H9 (cell line): Measurements from ENCODE around the gene BOD1. TPM values are rescaled to one million over a fixed set of nuclear protein-coding genes. Genes with fewer than 3 reads are reported as not detected.

ENCODE experiments used
- DNase-seq: peaks from one replicate; pipeline ENCODE4 v3.0.0-alpha.2; 2017
- H2AFZ ChIP-seq: one replicate; pipeline ENCODE4 v1.6.1; 2013; ENCODE audit warnings: mild to moderate bottlenecking, low read length, control low read depth, moderate library complexity
- H2AK5ac ChIP-seq: 2 replicates; pipeline ENCODE4 v1.6.1; 2013; ENCODE audit warnings: low read length, control low read depth, mixed read lengths; ENCODE audit not compliant: insufficient read length
- H2BK120ac ChIP-seq: one replicate; pipeline ENCODE4 v1.6.1; 2013; ENCODE audit warnings: low read depth, mild to moderate bottlenecking, low read length, control low read depth, inconsistent platforms; ENCODE audit not compliant: poor library complexity, severe bottlenecking
- H2BK12ac ChIP-seq: 2 replicates; pipeline ENCODE4 v1.6.1; 2013; ENCODE audit warnings: low read length, control low read depth, mixed read lengths, low read depth; ENCODE audit not compliant: insufficient read length
- H2BK15ac ChIP-seq: 2 replicates; pipeline ENCODE4 v1.6.1; 2013; ENCODE audit warnings: low read depth, low read length, control low read depth
- H2BK20ac ChIP-seq: one replicate; pipeline ENCODE4 v1.6.1; 2013; ENCODE audit warnings: low read depth, mild to moderate bottlenecking, low read length, control low read depth, inconsistent platforms; ENCODE audit not compliant: poor library complexity, severe bottlenecking
- H2BK5ac ChIP-seq: 2 replicates; pipeline ENCODE4 v1.6.1; 2013; ENCODE audit warnings: low read length, control low read depth, mixed read lengths; ENCODE audit not compliant: insufficient read length
- H3K14ac ChIP-seq: 2 replicates; pipeline ENCODE4 v1.6.1; 2013; ENCODE audit warnings: low read length, control low read depth; ENCODE audit not compliant: insufficient read depth
- H3K18ac ChIP-seq: 2 replicates; pipeline ENCODE4 v1.6.1; 2013; ENCODE audit warnings: low read depth, mild to moderate bottlenecking, mixed read lengths, low read length, control low read depth; ENCODE audit not compliant: insufficient read length
- H3K23ac ChIP-seq: 2 replicates; pipeline ENCODE4 v1.6.1; 2013; ENCODE audit warnings: low read length, control low read depth, mixed read lengths, low read depth; ENCODE audit not compliant: insufficient read length
- H3K23me2 ChIP-seq: 2 replicates; pipeline ENCODE4 v1.6.1; 2013; ENCODE audit warnings: low read depth, mild to moderate bottlenecking, mixed read lengths, low read length, control low read depth; ENCODE audit not compliant: insufficient read length, poor library complexity, severe bottlenecking
- H3K27ac ChIP-seq: 2 replicates; pipeline ENCODE4 v1.5.1; 2013; ENCODE audit warnings: low read length, control low read depth, mixed read lengths, low read depth; ENCODE audit not compliant: insufficient read length
- H3K27me3 ChIP-seq: 2 replicates; pipeline ENCODE4 v1.6.1; 2013; ENCODE audit warnings: low read length, control low read depth, inconsistent platforms; ENCODE audit not compliant: insufficient read depth
- H3K4ac ChIP-seq: 2 replicates; pipeline ENCODE4 v1.6.1; 2013; ENCODE audit warnings: low read depth, mild to moderate bottlenecking, control low read depth, inconsistent platforms, low read length, moderate library complexity
- H3K4me1 ChIP-seq: 2 replicates; pipeline ENCODE4 v1.6.1; 2013; ENCODE audit warnings: low read length, control low read depth, inconsistent platforms; ENCODE audit not compliant: insufficient read depth
- H3K4me2 ChIP-seq: 2 replicates; pipeline ENCODE4 v1.6.1; 2013; ENCODE audit warnings: low read length, control low read depth, mixed read lengths; ENCODE audit not compliant: insufficient read length, insufficient read depth
- H3K56ac ChIP-seq: 2 replicates; pipeline ENCODE4 v1.6.1; 2013; ENCODE audit warnings: low read depth, mild to moderate bottlenecking, mixed read lengths, low read length, control low read depth; ENCODE audit not compliant: insufficient read length
- H3K79me1 ChIP-seq: 2 replicates; pipeline ENCODE4 v1.6.1; 2013; ENCODE audit warnings: low read depth, mild to moderate bottlenecking, moderate library complexity, low read length, control low read depth, inconsistent platforms; ENCODE audit not compliant: insufficient read depth, poor library complexity, severe bottlenecking
- H3K79me2 ChIP-seq: 2 replicates; pipeline ENCODE4 v1.6.1; 2013; ENCODE audit warnings: low read length, control low read depth, inconsistent platforms; ENCODE audit not compliant: insufficient read depth
- H3K9ac ChIP-seq: 2 replicates; pipeline ENCODE4 v1.6.1; 2013; ENCODE audit warnings: low read length, control low read depth, mixed read lengths; ENCODE audit not compliant: insufficient read length; ENCODE audit errors: extremely low read depth
- H3K9me3 ChIP-seq: one replicate; pipeline ENCODE4 v1.6.1; 2013; ENCODE audit warnings: low read depth, low read length, inconsistent platforms; ENCODE audit not compliant: control insufficient read depth
- H3T11ph ChIP-seq: one replicate; pipeline ENCODE4 v1.6.1; 2013; ENCODE audit warnings: mild to moderate bottlenecking, low read length, control low read depth, inconsistent platforms
- H4K20me1 ChIP-seq: one replicate; pipeline ENCODE4 v1.6.1; 2013; ENCODE audit not compliant: control insufficient read depth, insufficient read length, insufficient read depth
- H4K5ac ChIP-seq: 2 replicates; pipeline ENCODE4 v1.6.1; 2013; ENCODE audit warnings: low read depth, mild to moderate bottlenecking, mixed read lengths, low read length, control low read depth; ENCODE audit not compliant: insufficient read length
- H4K8ac ChIP-seq: replicated peaks from 2 replicates; pipeline ENCODE4 v1.6.1; 2013; ENCODE audit warnings: low read length, control low read depth, mixed read lengths, low read depth; ENCODE audit not compliant: insufficient read length
- H4K91ac ChIP-seq: 2 replicates; pipeline ENCODE4 v1.6.1; 2013; ENCODE audit warnings: low read depth, mild to moderate bottlenecking, moderate library complexity, mixed read lengths, low read length, control low read depth; ENCODE audit not compliant: insufficient read length
- H3K27ac Mint-ChIP-seq, 3 experiments: 2 replicates in 2 of 3; 3 replicates in 1 of 3; pipeline ENCODE4 v1.8.0; 2020 to 2021; ENCODE audit warnings: mixed read lengths in 3 of 3, mild to moderate bottlenecking in 1 of 3, moderate library complexity in 1 of 3
- H3K27me3 Mint-ChIP-seq: 2 replicates; pipeline ENCODE4 v1.8.0; 2021; ENCODE audit warnings: low read depth, mild to moderate bottlenecking, moderate library complexity, mixed read lengths
- H3K36me3 Mint-ChIP-seq, 3 experiments: 2 replicates in 2 of 3; 3 replicates in 1 of 3; pipeline ENCODE4 v1.8.0; 2020 to 2021; ENCODE audit warnings: low read depth in 3 of 3, mixed read lengths in 3 of 3; ENCODE audit not compliant: insufficient read depth in 1 of 3
- H3K4me1 Mint-ChIP-seq, 2 experiments: 2 replicates each; pipeline ENCODE4 v1.8.0; 2020; ENCODE audit warnings: mixed read lengths in 2 of 2
- H3K4me3 Mint-ChIP-seq, 2 experiments: 2 replicates in 1 of 2; 3 replicates in 1 of 2; pipeline ENCODE4 v1.8.0; 2020 to 2021; ENCODE audit warnings: mild to moderate bottlenecking in 2 of 2, mixed read lengths in 2 of 2, moderate library complexity in 1 of 2
- H3K9me3 Mint-ChIP-seq, 2 experiments: 2 replicates in 1 of 2; 3 replicates in 1 of 2; pipeline ENCODE4 v1.8.0; 2020; ENCODE audit warnings: mild to moderate bottlenecking in 2 of 2, mixed read lengths in 2 of 2, moderate library complexity in 1 of 2
- CTCF ChIP-seq: fragments of 200-600 bp; sonication (generic); conservative IDR thresholded peaks from 3 replicates; pipeline ENCODE4 v1.8.0; 2021; ENCODE audit warnings: antibody characterized with exemption, mild to moderate bottlenecking
- WGBS: extraction: QIAGEN DNeasy Blood & Tissue Kit; methylation state at CpG from one replicate; pipeline ENCODE4 v1.1.7; 2013; ENCODE audit warnings: missing lambda C conversion rate, low lambda C conversion rate, mixed read lengths; ENCODE audit not compliant: insufficient read length; ENCODE audit errors: extremely low coverage; 5-methylcytosine and 5-hydroxymethylcytosine counted together
- total RNA-seq: library from RNA; stranded (reverse); gene quantifications from 2 replicates; pipeline ENCODE4 v1.2.1, GENCODE V29; 2021

Gene BOD1
- total RNA-seq, 1 experiment from 2014 or later = 121 TPM

GRCh38 chr5:173592050-173592669 is 24.3 kb downstream of the BOD1 start:
- H3K9me3 Mint-ChIP-seq = peaks cover 46 to 54% of the 10 kb centered on the region in 2 experiments
- H3K18ac ChIP-seq = no peak overlapping the region
- no peak overlapping the region for H2BK12ac ChIP-seq
- H3K23ac ChIP-seq = no peak overlapping the region
- no peaks in the 10 kb centered on the region for H3K27me3 ChIP-seq
- no peak overlapping the region for H3K4me3 Mint-ChIP-seq
- H3K27me3 Mint-ChIP-seq = peaks cover 12% of the 10 kb centered on the region
- H2AFZ ChIP-seq = no peak overlapping the region
- no peaks in the 10 kb centered on the region for H3K4me1 ChIP-seq
- no peak overlapping the region for H2BK5ac ChIP-seq
- H3K27ac Mint-ChIP-seq = no peak overlapping the region
- peaks cover 22% of the 10 kb centered on the region for H3K9me3 ChIP-seq
- WGBS = no CpG with 5 or more reads among the region's 2 CpGs
- no peak for DNase-seq
- H3K9ac ChIP-seq = no peak overlapping the region
- no peak overlapping the region for H3K4ac ChIP-seq
- H4K5ac ChIP-seq = no peak overlapping the region
- no peak overlapping the region for H3K27ac ChIP-seq
- H2BK20ac ChIP-seq = no peak overlapping the region
- H3K56ac ChIP-seq = no peak overlapping the region
- no peak overlapping the region for H3K14ac ChIP-seq
- no peaks in the 10 kb centered on the region for H3K79me1 ChIP-seq
- peak; percentile 86 for TF ChIP-seq CTCF
- H3K4me2 ChIP-seq = no peak overlapping the region
- H2AK5ac ChIP-seq = no peak overlapping the region
- peaks cover 31 to 34% (median 31%) of the 10 kb centered on the region in 3 experiments for H3K36me3 Mint-ChIP-seq
- H3K4me1 Mint-ChIP-seq = no peaks in the 10 kb centered on the region
- no peaks in the 10 kb centered on the region for H3K79me2 ChIP-seq
- H2BK120ac ChIP-seq = no peak overlapping the region
- no peaks in the 10 kb centered on the region for H3K23me2 ChIP-seq
- no peak overlapping the region for H3T11ph ChIP-seq
- H4K20me1 ChIP-seq = no peaks in the 10 kb centered on the region
- no peak overlapping the region for H4K91ac ChIP-seq
- no peak overlapping the region for H4K8ac ChIP-seq
- H2BK15ac ChIP-seq = no peak overlapping the region
